Effector memory CD4-positive, alpha-beta T cell (primary cell): ENCODE measurements around the gene RIOK1.
A peak's percentile ranks its signal among the peaks of the same experiment; 100 is the strongest.

Experiments
- DNase-seq, 3 donors: peaks; one replicate each; pipeline ENCODE4 v3.0.0-alpha.2; 2020
- H3K27ac ChIP-seq: 2 replicates; pipeline ENCODE4 v1.7.0; 2013; ENCODE audit warnings: mild to moderate bottlenecking, low read length, moderate library complexity; ENCODE audit not compliant: insufficient read depth, poor library complexity, severe bottlenecking
- H3K27me3 ChIP-seq: replicated peaks from 2 replicates; pipeline ENCODE4 v1.7.0; 2013; ENCODE audit warnings: mild to moderate bottlenecking, low read length; ENCODE audit not compliant: insufficient read depth, control insufficient read depth, poor library complexity, severe bottlenecking
- H3K36me3 ChIP-seq: 2 replicates; pipeline ENCODE4 v1.7.0; 2013; ENCODE audit warnings: mild to moderate bottlenecking, low read length, moderate library complexity; ENCODE audit not compliant: control insufficient read depth, insufficient read depth
- H3K4me1 ChIP-seq: 2 replicates; pipeline ENCODE4 v1.7.0; 2013; ENCODE audit warnings: low read length, mild to moderate bottlenecking; ENCODE audit not compliant: control insufficient read depth, insufficient read depth, poor library complexity, severe bottlenecking
- H3K4me3 ChIP-seq: 2 replicates; pipeline ENCODE4 v1.7.0; 2013; ENCODE audit warnings: low read length, low read depth, mild to moderate bottlenecking; ENCODE audit not compliant: insufficient read depth, poor library complexity, severe bottlenecking
- H3K9me3 ChIP-seq: 2 replicates; pipeline ENCODE4 v1.7.0; 2013; ENCODE audit warnings: mild to moderate bottlenecking, low read length, moderate library complexity; ENCODE audit not compliant: control insufficient read depth

RIOK1 gene

GRCh38 chr6:7373739-7374138 is 15.9 kb upstream of the RIOK1 start:
- no peaks in the 10 kb centered on the region for H3K9me3 ChIP-seq
- H3K36me3 ChIP-seq, result no peaks in the 10 kb centered on the region
- no peaks in the 10 kb centered on the region for H3K4me1 ChIP-seq
- H3K27ac ChIP-seq, result no peak overlapping the region
- DNase-seq, result no peak
- no peak overlapping the region for H3K4me3 ChIP-seq
- H3K27me3 ChIP-seq, result no peaks in the 10 kb centered on the region

DNA sequence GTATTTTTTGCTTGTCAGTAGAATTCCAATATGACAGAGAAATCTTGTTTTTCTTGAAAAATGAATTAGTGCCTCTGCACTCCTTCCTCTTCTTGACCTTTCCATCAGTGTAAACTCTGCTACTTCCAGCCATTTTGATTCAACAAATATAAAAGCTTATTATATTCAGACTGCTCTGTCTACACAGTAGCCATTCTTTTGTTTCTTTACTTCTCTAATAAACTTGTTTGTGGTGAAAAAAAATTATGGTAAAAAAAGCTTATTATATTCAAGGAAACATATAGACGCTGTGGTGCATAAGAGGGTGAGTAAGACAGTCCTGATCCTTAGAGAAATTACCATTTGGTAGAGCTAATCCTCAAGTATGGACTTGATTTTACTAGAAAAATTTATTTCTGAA is 11.6 kb upstream of the RIOK1 start:
- DNase-seq, result no peak
- no peak overlapping the region for H3K4me3 ChIP-seq
- no peaks in the 10 kb centered on the region for H3K27me3 ChIP-seq
- no peaks in the 10 kb centered on the region for H3K4me1 ChIP-seq
- H3K36me3 ChIP-seq, result no peaks in the 10 kb centered on the region
- no peak overlapping the region for H3K27ac ChIP-seq
- H3K9me3 ChIP-seq, result no peaks in the 10 kb centered on the region

DNA sequence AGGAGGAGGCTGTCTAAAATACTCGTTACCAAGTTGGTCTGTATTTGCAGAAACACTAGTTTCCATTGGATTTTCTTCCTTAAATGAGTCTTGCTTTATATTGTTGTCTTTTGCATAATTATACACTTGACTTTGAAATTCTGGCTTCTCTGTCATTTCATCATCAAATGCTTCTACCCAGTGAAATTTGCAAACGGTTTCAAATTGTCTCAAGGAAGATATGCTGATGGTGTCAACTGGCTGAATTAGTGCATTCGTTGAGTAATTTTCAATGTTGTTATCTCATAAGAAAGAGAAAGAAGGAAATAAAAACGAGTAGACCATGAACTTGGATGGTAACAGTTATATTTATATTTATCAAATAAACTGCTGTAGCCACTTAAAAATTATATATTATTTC is 10.9 kb upstream of the RIOK1 start:
- H3K9me3 ChIP-seq, result no peaks in the 10 kb centered on the region
- H3K4me1 ChIP-seq, result no peaks in the 10 kb centered on the region
- H3K36me3 ChIP-seq, result no peaks in the 10 kb centered on the region
- no peak for DNase-seq
- no peak overlapping the region for H3K27ac ChIP-seq
- H3K27me3 ChIP-seq, result no peaks in the 10 kb centered on the region
- no peak overlapping the region for H3K4me3 ChIP-seq

DNA sequence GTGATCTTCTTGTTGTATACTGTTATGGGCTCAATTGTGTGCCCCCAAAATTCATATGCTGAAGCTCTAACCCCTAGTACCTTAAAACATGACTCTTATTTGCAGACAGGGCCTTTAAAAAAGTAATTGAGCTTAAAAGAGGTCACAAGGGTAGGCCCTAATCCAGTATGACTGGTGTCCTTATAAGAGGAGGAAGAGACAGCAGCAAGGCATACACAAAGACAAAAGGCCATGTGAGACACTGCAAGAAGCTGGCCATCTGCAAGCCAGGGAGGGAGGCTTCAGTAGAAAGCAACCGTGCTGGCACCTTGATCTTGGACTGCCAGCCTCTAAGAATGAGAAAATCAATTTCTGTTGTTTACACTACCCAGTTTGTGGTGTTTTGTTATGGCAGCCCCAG is 8.5 kb upstream of the RIOK1 start:
- Histone ChIP-seq H3K4me1 (no peaks in the 10 kb centered on the region), H3K36me3 (no peaks in the 10 kb centered on the region), H3K27me3 (no peaks in the 10 kb centered on the region), H3K9me3 (no peaks in the 10 kb centered on the region), H3K4me3 (no peak overlapping the region), H3K27ac (no peak overlapping the region)
- no peak for DNase-seq

DNA sequence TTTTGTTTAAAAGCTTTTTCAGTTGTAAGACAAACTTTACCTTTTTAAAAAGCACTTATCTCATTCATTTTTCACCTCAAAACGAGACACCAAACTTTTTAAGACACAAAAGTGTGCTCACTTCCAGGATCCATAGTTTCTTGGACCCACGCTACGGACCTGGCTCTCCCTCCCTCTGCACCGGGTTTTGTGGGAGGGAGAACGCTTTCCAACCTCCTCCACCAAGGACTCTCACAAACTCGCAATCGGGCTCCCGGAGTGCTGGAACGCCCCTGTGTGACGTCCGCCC is 502 bp upstream of the RIOK1 start:
- Histone ChIP-seq H3K27me3 (no peaks in the 10 kb centered on the region), H3K9me3 (no peaks in the 10 kb centered on the region), H3K36me3 (peaks cover 5% of the 10 kb centered on the region), H3K4me3 (peak overlapping the region; percentile 94), H3K4me1 (peaks cover 26% of the 10 kb centered on the region), H3K27ac (peak overlapping the region; percentile 97)
- no peak for DNase-seq

- no peak for DNase-seq
- Histone ChIP-seq H3K4me3 (peak overlapping the region; percentile 94), H3K9me3 (no peaks in the 10 kb centered on the region), H3K36me3 (peaks cover 7% of the 10 kb centered on the region), H3K4me1 (peaks cover 26% of the 10 kb centered on the region), H3K27me3 (no peaks in the 10 kb centered on the region), H3K27ac (peak overlapping the region; percentile 97)
Observed at GRCh38 chr6:7390226-7390878, 744 bp downstream of the RIOK1 start.

DNA sequence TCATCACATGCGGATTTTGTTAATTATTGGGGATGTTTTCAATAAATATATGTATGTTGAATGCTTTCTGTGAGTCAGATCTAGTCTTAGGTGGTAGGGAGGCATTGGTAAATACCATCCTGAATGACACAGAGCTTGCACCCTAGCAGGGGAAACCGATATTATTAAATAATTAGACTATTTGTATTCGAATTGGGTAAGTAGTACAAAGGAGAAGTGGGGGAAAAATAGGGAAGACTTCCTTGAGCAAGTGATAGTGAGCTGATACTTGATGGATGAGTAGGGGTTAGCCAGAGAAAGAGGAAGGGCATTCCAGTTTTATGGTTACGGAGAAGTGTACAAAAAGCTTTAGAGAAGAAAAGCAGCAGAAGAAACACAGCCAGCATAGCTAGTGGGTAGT is 1.5 kb downstream of the RIOK1 start:
- H3K36me3 ChIP-seq, result peaks cover 14% of the 10 kb centered on the region
- no peaks in the 10 kb centered on the region for H3K9me3 ChIP-seq
- no peaks in the 10 kb centered on the region for H3K27me3 ChIP-seq
- H3K4me1 ChIP-seq, result peaks cover 26% of the 10 kb centered on the region
- no peak overlapping the region for H3K4me3 ChIP-seq
- H3K27ac ChIP-seq, result no peak overlapping the region
- no peak for DNase-seq

DNA sequence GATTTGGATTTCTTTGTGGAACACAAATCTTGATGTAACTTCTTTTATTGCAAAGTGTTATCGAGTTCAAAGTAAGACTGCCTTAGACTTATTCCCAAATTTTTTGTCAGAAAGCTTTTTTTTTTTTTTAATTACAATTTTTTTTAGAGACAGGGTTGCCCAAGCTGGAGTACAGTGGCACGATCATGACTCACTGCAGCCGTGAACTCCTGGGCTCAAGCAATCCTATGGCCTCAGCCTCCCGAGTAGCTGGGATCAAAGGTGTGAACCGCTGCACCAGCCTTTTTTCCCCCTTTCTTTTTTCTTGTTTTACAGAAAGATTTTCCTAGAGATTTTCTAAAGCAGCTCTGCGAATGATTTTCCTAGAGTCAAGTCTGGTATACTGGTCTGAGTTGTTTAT is 2.8 kb downstream of the RIOK1 start:
- no peak overlapping the region for H3K4me3 ChIP-seq
- H3K4me1 ChIP-seq, result peaks cover 26% of the 10 kb centered on the region
- H3K27me3 ChIP-seq, result no peaks in the 10 kb centered on the region
- peaks cover 22% of the 10 kb centered on the region for H3K36me3 ChIP-seq
- no peaks in the 10 kb centered on the region for H3K9me3 ChIP-seq
- no peak overlapping the region for H3K27ac ChIP-seq
- no peak for DNase-seq

DNA sequence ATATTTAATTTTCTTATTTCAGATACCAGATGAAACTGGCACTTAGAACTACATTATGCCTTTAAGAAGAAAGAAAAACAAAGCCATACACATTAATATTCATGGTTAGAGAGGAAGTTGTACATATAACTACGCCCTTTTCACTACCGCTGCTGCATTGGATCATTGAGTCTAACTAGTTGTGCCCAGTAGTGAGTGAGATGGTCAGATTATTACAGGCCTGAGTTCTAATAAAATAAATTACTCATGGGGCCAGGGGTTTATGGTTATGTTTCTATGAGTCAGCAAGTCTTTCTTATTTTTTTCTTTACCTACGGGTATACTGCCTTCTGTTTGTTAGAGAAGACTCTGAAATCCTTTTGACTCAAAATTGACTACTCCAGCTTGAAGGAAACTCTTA is 11.5 kb downstream of the RIOK1 start:
- Histone ChIP-seq H3K4me1 (no peaks in the 10 kb centered on the region), H3K4me3 (no peak overlapping the region), H3K9me3 (no peaks in the 10 kb centered on the region), H3K36me3 (peaks cover 47% of the 10 kb centered on the region), H3K27me3 (no peaks in the 10 kb centered on the region), H3K27ac (no peak overlapping the region)
- no peak for DNase-seq

DNA sequence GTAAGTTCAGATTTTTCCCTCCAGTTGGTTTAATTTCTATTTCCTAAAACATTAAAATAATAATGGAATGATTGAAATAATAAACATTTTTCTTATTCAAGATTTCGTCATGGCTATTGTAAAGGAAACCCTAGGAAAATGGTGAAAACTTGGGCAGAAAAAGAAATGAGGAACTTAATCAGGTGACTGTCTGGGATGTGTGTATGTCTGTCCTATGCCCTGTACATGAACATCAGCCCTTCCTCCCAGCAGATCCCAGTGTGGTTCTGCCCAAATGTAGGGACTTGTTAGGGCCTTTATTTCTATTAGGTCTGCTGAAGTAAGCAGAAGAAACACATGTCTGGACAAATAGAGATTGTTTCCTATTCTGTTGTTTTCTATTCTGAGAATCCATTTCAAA is 13.1 kb downstream of the RIOK1 start:
- H3K9me3 ChIP-seq, result no peaks in the 10 kb centered on the region
- no peaks in the 10 kb centered on the region for H3K27me3 ChIP-seq
- no peaks in the 10 kb centered on the region for H3K4me1 ChIP-seq
- no peak overlapping the region for H3K4me3 ChIP-seq
- peaks cover 50% of the 10 kb centered on the region for H3K36me3 ChIP-seq
- no peak overlapping the region for H3K27ac ChIP-seq
- no peak for DNase-seq

- no peak overlapping the region for H3K4me3 ChIP-seq
- no peak for DNase-seq
- H3K9me3 ChIP-seq, result no peaks in the 10 kb centered on the region
- H3K36me3 ChIP-seq, result peaks cover 48% of the 10 kb centered on the region
- H3K27ac ChIP-seq, result no peak overlapping the region
- no peaks in the 10 kb centered on the region for H3K4me1 ChIP-seq
- H3K27me3 ChIP-seq, result no peaks in the 10 kb centered on the region
Observed at GRCh38 chr6:7404546-7404945, 14.9 kb downstream of the RIOK1 start.
